GM23338 (cell line): ENCODE measurements around the gene CSN3. TPM values are rescaled to one million over a fixed set of nuclear protein-coding genes. Genes with fewer than 3 reads are reported as not detected.
A peak's percentile ranks its signal among the peaks of the same experiment; 100 is the strongest.

Experiments used
- ATAC-seq: fragments of 200-7000 bp; cut with Tn5 transposase; 3 replicates; pipeline ENCODE4 v1.9.1; 2020
- DNase-seq: peaks from one replicate; pipeline ENCODE4 v3.0.0-alpha.2; 2015; ENCODE audit warnings: low spot score
- H2AFZ ChIP-seq: fragments of 200-600 bp; sonication (generic); 2 replicates; pipeline ENCODE4 v1.8.0; 2016; ENCODE audit warnings: antibody characterized with exemption, mild to moderate bottlenecking, moderate library complexity
- H3F3A ChIP-seq: fragments of 200-600 bp; sonication (generic); replicated peaks from 2 replicates; pipeline ENCODE4 v1.8.0; 2017; ENCODE audit warnings: antibody characterized with exemption, mixed run types, low read depth
- H3K27ac ChIP-seq: fragments of 200-600 bp; sonication (generic); 2 replicates; pipeline ENCODE4 v1.6.1; 2016; ENCODE audit warnings: low read depth
- H3K27me3 ChIP-seq: fragments of 200-600 bp; sonication (generic); 2 replicates; pipeline ENCODE4 v1.8.0; 2016; ENCODE audit warnings: mild to moderate bottlenecking, mixed run types, moderate library complexity; ENCODE audit not compliant: insufficient read depth
- H3K36me3 ChIP-seq: fragments of 200-600 bp; sonication (generic); 2 replicates; pipeline ENCODE4 v1.8.0; 2016; ENCODE audit warnings: mild to moderate bottlenecking; ENCODE audit not compliant: insufficient read depth
- H3K4me1 ChIP-seq: fragments of 200-600 bp; sonication (generic); 2 replicates; pipeline ENCODE4 v1.8.0; 2016; ENCODE audit warnings: mild to moderate bottlenecking, moderate library complexity; ENCODE audit not compliant: insufficient read depth
- H3K4me2 ChIP-seq: fragments of 200-600 bp; sonication (generic); 2 replicates; pipeline ENCODE4 v1.7.1; 2017; ENCODE audit warnings: mixed run types
- H3K4me3 ChIP-seq: fragments of 200-600 bp; sonication (generic); 2 replicates; pipeline ENCODE4 v1.6.1; 2016; ENCODE audit warnings: mixed run types
- H3K79me2 ChIP-seq: fragments of 200-600 bp; sonication (generic); replicated peaks from 2 replicates; pipeline ENCODE4 v1.8.0; 2017; ENCODE audit warnings: mild to moderate bottlenecking; ENCODE audit not compliant: insufficient read depth
- H3K9me2 ChIP-seq: fragments of 200-600 bp; sonication (generic); 2 replicates; pipeline ENCODE4 v1.8.0; 2017; ENCODE audit not compliant: insufficient read depth
- H4K20me1 ChIP-seq: fragments of 200-600 bp; sonication (generic); replicated peaks from 2 replicates; pipeline ENCODE4 v1.8.0; 2017; ENCODE audit warnings: mild to moderate bottlenecking; ENCODE audit not compliant: insufficient read depth
- H3K27ac Mint-ChIP-seq: 2 replicates; pipeline ENCODE4 v1.8.0; 2020; ENCODE audit warnings: inconsistent platforms, mild to moderate bottlenecking, moderate library complexity, mixed read lengths
- H3K27me3 Mint-ChIP-seq: 3 replicates; pipeline ENCODE4 v1.8.0; 2022; ENCODE audit warnings: low read depth, mild to moderate bottlenecking, moderate library complexity, mixed read lengths, inconsistent platforms; ENCODE audit not compliant: insufficient read depth, poor library complexity
- H3K36me3 Mint-ChIP-seq: 3 replicates; pipeline ENCODE4 v1.8.0; 2021; ENCODE audit warnings: low read depth, mild to moderate bottlenecking, inconsistent platforms, moderate library complexity, mixed read lengths
- H3K4me1 Mint-ChIP-seq: 3 replicates; pipeline ENCODE4 v1.8.0; 2020; ENCODE audit warnings: mild to moderate bottlenecking, inconsistent platforms, mixed read lengths
- H3K4me3 Mint-ChIP-seq: 3 replicates; pipeline ENCODE4 v1.8.0; 2021; ENCODE audit warnings: moderate library complexity, mild to moderate bottlenecking, inconsistent platforms, mixed read lengths
- H3K9me3 Mint-ChIP-seq: 3 replicates; pipeline ENCODE4 v1.8.0; 2020; ENCODE audit warnings: moderate library complexity, mild to moderate bottlenecking, inconsistent platforms, mixed read lengths
- EZH2 ChIP-seq: fragments of 200-600 bp; sonication (generic); IDR thresholded peaks from one replicate; pipeline ENCODE4 v1.8.0; 2017; ENCODE audit warnings: antibody characterized with exemption, mild to moderate bottlenecking, low read depth; ENCODE audit not compliant: unreplicated experiment
- STAT1 ChIP-seq: IDR thresholded peaks from one replicate; pipeline ENCODE4 v1.6.1; 2016; ENCODE audit warnings: antibody characterized with exemption; ENCODE audit not compliant: unreplicated experiment
- polyA plus RNA-seq: library from polyadenylated mRNA; unstranded; fragments of >200 nt; fragmentation: Nextera tagmentation; extraction: Ambion mirVana; gene quantifications from 2 replicates; pipeline ENCODE4 v1.2.1, GENCODE V29; 2016
- total RNA-seq: library from RNA; depleted of rRNA; stranded (reverse); fragments of >200 nt; shearing (Covaris generic); gene quantifications from 2 replicates; pipeline ENCODE4 v1.2.3, GENCODE V29; 2014
- TF ChIP-seq, protein P1 (sequence below), 2 experiments: fragments of 200-600 bp in 1 of 2; sonication (generic) in 1 of 2; conservative IDR thresholded peaks; 2 replicates each; pipeline versions ENCODE4 v1.5.1 to v1.6.1; 2016 to 2017; ENCODE audit warnings: antibody characterized with exemption in 2 of 2, low read depth in 2 of 2, mild to moderate bottlenecking in 2 of 2, moderate library complexity in 1 of 2
- TF ChIP-seq, protein P2 (sequence below): IDR thresholded peaks from 2 replicates; pipeline ENCODE4 v1.6.1; 2016; ENCODE audit warnings: antibody characterized with exemption
- TF ChIP-seq, protein P3 (sequence below): IDR thresholded peaks from one replicate; pipeline ENCODE4 v1.6.1; 2018; ENCODE audit warnings: antibody characterized with exemption; ENCODE audit not compliant: unreplicated experiment
- TF ChIP-seq, protein P4 (sequence below): fragments of 250-450 bp; sonication (Bioruptor Pico); IDR thresholded peaks from 2 replicates; pipeline ENCODE4 v1.5.0; 2020; ENCODE audit warnings: mild to moderate bottlenecking, moderate library complexity

Gene CSN3
- total and polyA plus RNA-seq, 2 experiments from 2014 or later = not detected

DNA sequence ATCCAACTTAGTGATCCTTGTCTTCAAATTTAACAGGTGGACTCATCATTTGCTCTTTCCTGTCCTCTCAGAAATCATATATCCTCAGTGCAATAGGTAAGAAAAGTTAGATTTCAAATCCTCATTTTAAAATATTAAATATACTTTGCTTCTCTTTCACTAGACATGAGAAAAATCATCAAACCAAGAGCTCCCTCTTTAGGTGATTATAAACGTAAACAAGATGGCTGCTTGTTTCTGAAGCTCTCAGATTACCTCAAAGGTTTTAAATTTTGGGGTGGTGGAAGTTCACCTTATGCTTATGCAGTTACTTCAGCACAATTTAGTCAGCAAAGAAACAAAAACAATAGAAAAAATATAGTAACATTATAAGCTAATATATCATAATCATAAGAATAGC, 27.3 kb downstream of the CSN3 start:
- H3K4me1 ChIP-seq = no peaks in the 10 kb centered on the region
- H3K4me2 ChIP-seq = no peak overlapping the region
- no peak for TF ChIP-seq STAT1
- TF ChIP-seq, protein P1, sequence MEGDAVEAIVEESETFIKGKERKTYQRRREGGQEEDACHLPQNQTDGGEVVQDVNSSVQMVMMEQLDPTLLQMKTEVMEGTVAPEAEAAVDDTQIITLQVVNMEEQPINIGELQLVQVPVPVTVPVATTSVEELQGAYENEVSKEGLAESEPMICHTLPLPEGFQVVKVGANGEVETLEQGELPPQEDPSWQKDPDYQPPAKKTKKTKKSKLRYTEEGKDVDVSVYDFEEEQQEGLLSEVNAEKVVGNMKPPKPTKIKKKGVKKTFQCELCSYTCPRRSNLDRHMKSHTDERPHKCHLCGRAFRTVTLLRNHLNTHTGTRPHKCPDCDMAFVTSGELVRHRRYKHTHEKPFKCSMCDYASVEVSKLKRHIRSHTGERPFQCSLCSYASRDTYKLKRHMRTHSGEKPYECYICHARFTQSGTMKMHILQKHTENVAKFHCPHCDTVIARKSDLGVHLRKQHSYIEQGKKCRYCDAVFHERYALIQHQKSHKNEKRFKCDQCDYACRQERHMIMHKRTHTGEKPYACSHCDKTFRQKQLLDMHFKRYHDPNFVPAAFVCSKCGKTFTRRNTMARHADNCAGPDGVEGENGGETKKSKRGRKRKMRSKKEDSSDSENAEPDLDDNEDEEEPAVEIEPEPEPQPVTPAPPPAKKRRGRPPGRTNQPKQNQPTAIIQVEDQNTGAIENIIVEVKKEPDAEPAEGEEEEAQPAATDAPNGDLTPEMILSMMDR (conservative IDR thresholded peaks at IDR 0.05; ENCODE audit: low read depth in 2 of 2) = peak; percentile 49 to 50
- H3K27ac ChIP-seq = no peak overlapping the region
- Mint-ChIP-seq H3K36me3 (no peaks in the 10 kb centered on the region), H3K4me3 (no peak overlapping the region), H3K9me3 (no peaks in the 10 kb centered on the region), H3K27ac (no peak overlapping the region), H3K27me3 (no peaks in the 10 kb centered on the region), H3K4me1 (no peaks in the 10 kb centered on the region)
- DNase-seq (peak; percentile 57), ATAC-seq (no peak)
- no peaks in the 10 kb centered on the region for H3K79me2 ChIP-seq
- H3K4me3 ChIP-seq = no peak overlapping the region
- H3F3A ChIP-seq = no peaks in the 10 kb centered on the region
- no peaks in the 10 kb centered on the region for H4K20me1 ChIP-seq
- H3K27me3 ChIP-seq = no peaks in the 10 kb centered on the region
- no peak overlapping the region for H2AFZ ChIP-seq
- no peaks in the 10 kb centered on the region for H3K36me3 ChIP-seq
- no peaks in the 10 kb centered on the region for H3K9me2 ChIP-seq

DNA sequence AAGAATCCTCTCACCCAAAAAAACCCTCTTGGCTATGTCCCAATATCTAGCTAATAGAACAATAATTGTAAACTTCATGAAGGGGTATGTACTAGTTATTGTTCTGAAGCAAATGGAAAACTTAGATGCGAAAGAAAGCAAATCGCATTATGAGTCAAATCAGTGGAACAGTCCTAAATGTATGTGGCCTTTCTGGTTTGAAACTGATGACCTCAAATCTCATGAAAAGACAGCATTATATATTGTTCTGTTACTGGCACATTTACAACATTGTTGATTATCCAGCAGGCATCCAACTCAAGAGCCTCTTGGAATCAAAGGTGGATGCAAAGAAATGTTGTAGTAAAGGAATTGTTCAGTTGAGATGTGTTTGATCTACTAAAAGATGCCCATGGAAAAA, 34.7 kb downstream of the CSN3 start:
- H3K36me3 ChIP-seq = no peaks in the 10 kb centered on the region
- no peaks in the 10 kb centered on the region for H3K4me1 ChIP-seq
- no peak overlapping the region for H2AFZ ChIP-seq
- no peak overlapping the region for H3K4me3 ChIP-seq
- H3K27ac ChIP-seq = no peak overlapping the region
- ATAC-seq (no peak), DNase-seq (no peak)
- H3K4me3 Mint-ChIP-seq = no peak overlapping the region
- H3K27me3 ChIP-seq = no peaks in the 10 kb centered on the region
- peaks cover 2% of the 10 kb centered on the region for H3K27me3 Mint-ChIP-seq
- no peaks in the 10 kb centered on the region for H4K20me1 ChIP-seq
- H3K9me3 Mint-ChIP-seq = no peaks in the 10 kb centered on the region
- no peaks in the 10 kb centered on the region for H3F3A ChIP-seq
- H3K27ac Mint-ChIP-seq = no peak overlapping the region
- no peak overlapping the region for H3K4me2 ChIP-seq
- H3K4me1 Mint-ChIP-seq = no peaks in the 10 kb centered on the region
- 0 out of 2 replicates have a peak, but pooled peaks cover 2% of the 10 kb centered on the region for H3K9me2 ChIP-seq
- no peaks in the 10 kb centered on the region for H3K36me3 Mint-ChIP-seq
- H3K79me2 ChIP-seq = no peaks in the 10 kb centered on the region
- TF ChIP-seq, protein P1 (conservative IDR thresholded peaks at IDR 0.05; ENCODE audit: low read depth in 2 of 2) = no peak
- TF ChIP-seq, protein P2, sequence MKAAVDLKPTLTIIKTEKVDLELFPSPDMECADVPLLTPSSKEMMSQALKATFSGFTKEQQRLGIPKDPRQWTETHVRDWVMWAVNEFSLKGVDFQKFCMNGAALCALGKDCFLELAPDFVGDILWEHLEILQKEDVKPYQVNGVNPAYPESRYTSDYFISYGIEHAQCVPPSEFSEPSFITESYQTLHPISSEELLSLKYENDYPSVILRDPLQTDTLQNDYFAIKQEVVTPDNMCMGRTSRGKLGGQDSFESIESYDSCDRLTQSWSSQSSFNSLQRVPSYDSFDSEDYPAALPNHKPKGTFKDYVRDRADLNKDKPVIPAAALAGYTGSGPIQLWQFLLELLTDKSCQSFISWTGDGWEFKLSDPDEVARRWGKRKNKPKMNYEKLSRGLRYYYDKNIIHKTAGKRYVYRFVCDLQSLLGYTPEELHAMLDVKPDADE = no peak
- TF ChIP-seq, protein P3, sequence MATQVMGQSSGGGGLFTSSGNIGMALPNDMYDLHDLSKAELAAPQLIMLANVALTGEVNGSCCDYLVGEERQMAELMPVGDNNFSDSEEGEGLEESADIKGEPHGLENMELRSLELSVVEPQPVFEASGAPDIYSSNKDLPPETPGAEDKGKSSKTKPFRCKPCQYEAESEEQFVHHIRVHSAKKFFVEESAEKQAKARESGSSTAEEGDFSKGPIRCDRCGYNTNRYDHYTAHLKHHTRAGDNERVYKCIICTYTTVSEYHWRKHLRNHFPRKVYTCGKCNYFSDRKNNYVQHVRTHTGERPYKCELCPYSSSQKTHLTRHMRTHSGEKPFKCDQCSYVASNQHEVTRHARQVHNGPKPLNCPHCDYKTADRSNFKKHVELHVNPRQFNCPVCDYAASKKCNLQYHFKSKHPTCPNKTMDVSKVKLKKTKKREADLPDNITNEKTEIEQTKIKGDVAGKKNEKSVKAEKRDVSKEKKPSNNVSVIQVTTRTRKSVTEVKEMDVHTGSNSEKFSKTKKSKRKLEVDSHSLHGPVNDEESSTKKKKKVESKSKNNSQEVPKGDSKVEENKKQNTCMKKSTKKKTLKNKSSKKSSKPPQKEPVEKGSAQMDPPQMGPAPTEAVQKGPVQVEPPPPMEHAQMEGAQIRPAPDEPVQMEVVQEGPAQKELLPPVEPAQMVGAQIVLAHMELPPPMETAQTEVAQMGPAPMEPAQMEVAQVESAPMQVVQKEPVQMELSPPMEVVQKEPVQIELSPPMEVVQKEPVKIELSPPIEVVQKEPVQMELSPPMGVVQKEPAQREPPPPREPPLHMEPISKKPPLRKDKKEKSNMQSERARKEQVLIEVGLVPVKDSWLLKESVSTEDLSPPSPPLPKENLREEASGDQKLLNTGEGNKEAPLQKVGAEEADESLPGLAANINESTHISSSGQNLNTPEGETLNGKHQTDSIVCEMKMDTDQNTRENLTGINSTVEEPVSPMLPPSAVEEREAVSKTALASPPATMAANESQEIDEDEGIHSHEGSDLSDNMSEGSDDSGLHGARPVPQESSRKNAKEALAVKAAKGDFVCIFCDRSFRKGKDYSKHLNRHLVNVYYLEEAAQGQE = no peak
- no peak for TF ChIP-seq EZH2
- TF ChIP-seq, protein P4, sequence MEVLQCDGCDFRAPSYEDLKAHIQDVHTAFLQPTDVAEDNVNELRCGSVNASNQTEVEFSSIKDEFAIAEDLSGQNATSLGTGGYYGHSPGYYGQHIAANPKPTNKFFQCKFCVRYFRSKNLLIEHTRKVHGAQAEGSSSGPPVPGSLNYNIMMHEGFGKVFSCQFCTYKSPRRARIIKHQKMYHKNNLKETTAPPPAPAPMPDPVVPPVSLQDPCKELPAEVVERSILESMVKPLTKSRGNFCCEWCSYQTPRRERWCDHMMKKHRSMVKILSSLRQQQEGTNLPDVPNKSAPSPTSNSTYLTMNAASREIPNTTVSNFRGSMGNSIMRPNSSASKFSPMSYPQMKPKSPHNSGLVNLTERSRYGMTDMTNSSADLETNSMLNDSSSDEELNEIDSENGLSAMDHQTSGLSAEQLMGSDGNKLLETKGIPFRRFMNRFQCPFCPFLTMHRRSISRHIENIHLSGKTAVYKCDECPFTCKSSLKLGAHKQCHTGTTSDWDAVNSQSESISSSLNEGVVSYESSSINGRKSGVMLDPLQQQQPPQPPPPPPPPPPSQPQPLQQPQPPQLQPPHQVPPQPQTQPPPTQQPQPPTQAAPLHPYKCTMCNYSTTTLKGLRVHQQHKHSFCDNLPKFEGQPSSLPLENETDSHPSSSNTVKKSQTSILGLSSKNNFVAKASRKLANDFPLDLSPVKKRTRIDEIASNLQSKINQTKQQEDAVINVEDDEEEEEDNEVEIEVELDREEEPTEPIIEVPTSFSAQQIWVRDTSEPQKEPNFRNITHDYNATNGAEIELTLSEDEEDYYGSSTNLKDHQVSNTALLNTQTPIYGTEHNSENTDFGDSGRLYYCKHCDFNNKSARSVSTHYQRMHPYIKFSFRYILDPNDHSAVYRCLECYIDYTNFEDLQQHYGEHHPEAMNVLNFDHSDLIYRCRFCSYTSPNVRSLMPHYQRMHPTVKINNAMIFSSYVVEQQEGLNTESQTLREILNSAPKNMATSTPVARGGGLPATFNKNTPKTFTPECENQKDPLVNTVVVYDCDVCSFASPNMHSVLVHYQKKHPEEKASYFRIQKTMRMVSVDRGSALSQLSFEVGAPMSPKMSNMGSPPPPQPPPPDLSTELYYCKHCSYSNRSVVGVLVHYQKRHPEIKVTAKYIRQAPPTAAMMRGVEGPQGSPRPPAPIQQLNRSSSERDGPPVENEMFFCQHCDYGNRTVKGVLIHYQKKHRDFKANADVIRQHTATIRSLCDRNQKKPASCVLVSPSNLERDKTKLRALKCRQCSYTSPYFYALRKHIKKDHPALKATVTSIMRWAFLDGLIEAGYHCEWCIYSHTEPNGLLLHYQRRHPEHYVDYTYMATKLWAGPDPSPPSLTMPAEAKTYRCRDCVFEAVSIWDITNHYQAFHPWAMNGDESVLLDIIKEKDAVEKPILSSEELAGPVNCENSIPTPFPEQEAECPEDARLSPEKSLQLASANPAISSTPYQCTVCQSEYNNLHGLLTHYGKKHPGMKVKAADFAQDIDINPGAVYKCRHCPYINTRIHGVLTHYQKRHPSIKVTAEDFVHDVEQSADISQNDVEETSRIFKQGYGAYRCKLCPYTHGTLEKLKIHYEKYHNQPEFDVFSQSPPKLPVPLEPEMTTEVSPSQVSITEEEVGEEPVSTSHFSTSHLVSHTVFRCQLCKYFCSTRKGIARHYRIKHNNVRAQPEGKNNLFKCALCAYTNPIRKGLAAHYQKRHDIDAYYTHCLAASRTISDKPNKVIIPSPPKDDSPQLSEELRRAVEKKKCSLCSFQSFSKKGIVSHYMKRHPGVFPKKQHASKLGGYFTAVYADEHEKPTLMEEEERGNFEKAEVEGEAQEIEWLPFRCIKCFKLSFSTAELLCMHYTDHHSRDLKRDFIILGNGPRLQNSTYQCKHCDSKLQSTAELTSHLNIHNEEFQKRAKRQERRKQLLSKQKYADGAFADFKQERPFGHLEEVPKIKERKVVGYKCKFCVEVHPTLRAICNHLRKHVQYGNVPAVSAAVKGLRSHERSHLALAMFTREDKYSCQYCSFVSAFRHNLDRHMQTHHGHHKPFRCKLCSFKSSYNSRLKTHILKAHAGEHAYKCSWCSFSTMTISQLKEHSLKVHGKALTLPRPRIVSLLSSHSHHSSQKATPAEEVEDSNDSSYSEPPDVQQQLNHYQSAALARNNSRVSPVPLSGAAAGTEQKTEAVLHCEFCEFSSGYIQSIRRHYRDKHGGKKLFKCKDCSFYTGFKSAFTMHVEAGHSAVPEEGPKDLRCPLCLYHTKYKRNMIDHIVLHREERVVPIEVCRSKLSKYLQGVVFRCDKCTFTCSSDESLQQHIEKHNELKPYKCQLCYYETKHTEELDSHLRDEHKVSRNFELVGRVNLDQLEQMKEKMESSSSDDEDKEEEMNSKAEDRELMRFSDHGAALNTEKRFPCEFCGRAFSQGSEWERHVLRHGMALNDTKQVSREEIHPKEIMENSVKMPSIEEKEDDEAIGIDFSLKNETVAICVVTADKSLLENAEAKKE (CRISPR knock-in tag) = no peak
